HL-60 (cell line): Measurements from ENCODE around the gene NR3C1.

Source experiments
- DNase-seq, 2 experiments: peaks; one replicate each; pipeline ENCODE4 v3.0.0-alpha.2; 2010 to 2020; ENCODE audit warnings: low read depth in 1 of 2, low spot score in 1 of 2
- H3K27ac ChIP-seq: fragments of 250-450 bp; sonication (Bioruptor Pico); replicated peaks from 2 replicates; pipeline ENCODE4 v1.5.1; 2020; ENCODE audit warnings: mild to moderate bottlenecking, moderate library complexity
- H3K27me3 ChIP-seq: fragments of 250-450 bp; sonication (Bioruptor Pico); 2 replicates; pipeline ENCODE4 v1.5.1; 2021; ENCODE audit warnings: mild to moderate bottlenecking, moderate library complexity; ENCODE audit not compliant: insufficient read depth, poor library complexity, severe bottlenecking
- H3K4me3 ChIP-seq: replicated peaks from 2 replicates; pipeline ENCODE4 v1.5.1; 2011; ENCODE audit warnings: mild to moderate bottlenecking, control low read depth, low read length; ENCODE audit not compliant: insufficient read depth
- CTCF ChIP-seq: IDR thresholded peaks from one replicate; pipeline ENCODE4 v1.5.1; 2011; ENCODE audit warnings: low read length, control low read depth, inconsistent platforms; ENCODE audit not compliant: insufficient read depth
- GABPA ChIP-seq: IDR thresholded peaks from 2 replicates; pipeline ENCODE4 v1.6.1; 2012; ENCODE audit warnings: low read depth
- POLR2AphosphoS5 ChIP-seq: IDR thresholded peaks from 2 replicates; pipeline ENCODE4 v1.6.1; 2012; ENCODE audit warnings: low read depth
- REST ChIP-seq: IDR thresholded peaks from 2 replicates; pipeline ENCODE4 v1.6.1; 2012; ENCODE audit warnings: low read depth; ENCODE audit not compliant: insufficient replicate concordance
- SPI1 ChIP-seq: IDR thresholded peaks from 2 replicates; pipeline ENCODE4 v1.6.1; 2012; ENCODE audit warnings: low read depth, mild to moderate bottlenecking, borderline replicate concordance

The NR3C1 gene

DNA sequence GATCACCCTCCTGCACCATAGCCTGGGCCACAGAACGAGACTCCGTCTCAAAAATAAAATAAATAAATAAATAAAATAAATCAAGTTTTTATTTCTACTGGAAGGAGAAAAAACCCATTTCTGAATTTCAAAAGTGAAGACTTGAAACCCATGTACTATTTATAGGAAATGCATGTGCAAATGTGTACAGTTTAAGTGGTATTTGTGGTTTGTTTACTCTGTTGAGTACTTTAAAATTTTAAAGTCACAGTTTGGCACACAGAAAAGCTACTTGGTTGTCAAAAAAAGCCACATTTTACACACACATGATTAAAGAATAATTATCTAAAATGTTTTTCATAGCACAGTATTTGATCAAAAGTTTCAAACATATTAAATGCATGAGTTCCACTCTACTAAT is 43.6 kb downstream of the NR3C1 start:
- H3K27me3 ChIP-seq: no peaks in the 10 kb centered on the region
- no peak for TF ChIP-seq CTCF
- TF ChIP-seq SPI1: no peak
- no peak for TF ChIP-seq REST
- TF ChIP-seq POLR2AphosphoS5: no peak
- TF ChIP-seq GABPA: no peak
- H3K4me3 ChIP-seq: no peak overlapping the region
- no peak overlapping the region for H3K27ac ChIP-seq
- no peak for DNase-seq

GRCh38 chr5:143356855-143357583 is 46.5 kb downstream of the NR3C1 start:
- Histone ChIP-seq H3K27me3 (no peaks in the 10 kb centered on the region), H3K27ac (no peak overlapping the region), H3K4me3 (no peak overlapping the region)
- TF ChIP-seq SPI1 (peak; percentile 45; the same call in 1 of the 2 replicates), REST (no peak)
- DNase-seq: no peak

DNA sequence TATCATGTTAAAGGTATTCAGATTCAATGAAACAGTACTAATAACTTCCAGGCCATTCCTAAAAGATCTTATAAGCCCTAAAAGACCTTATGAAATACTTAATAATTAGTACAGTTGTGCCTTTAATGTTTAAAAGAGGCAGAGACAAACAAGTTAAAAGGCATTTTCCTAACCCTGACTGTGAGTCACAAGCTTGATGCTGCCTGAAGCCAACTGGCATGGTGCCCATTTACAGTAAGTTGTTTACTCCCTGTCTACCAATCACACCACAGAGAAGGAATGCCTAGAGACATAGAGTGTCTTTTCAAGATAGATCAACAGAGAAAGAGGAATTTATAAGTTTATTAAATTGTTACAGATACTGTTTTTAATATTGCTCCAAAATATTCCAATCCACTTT is 47.8 kb downstream of the NR3C1 start:
- peak in 1 of 2 experiments; percentile 27 for DNase-seq
- no peak for TF ChIP-seq GABPA
- TF ChIP-seq CTCF: no peak
- no peak for TF ChIP-seq REST
- no peak for TF ChIP-seq SPI1
- no peak for TF ChIP-seq POLR2AphosphoS5
- H3K4me3 ChIP-seq: no peak overlapping the region
- H3K27ac ChIP-seq: no peak overlapping the region
- no peaks in the 10 kb centered on the region for H3K27me3 ChIP-seq
